Hindlimb muscle (tissue), 1 donor: ENCODE results near the gene UNC80. TPM values are rescaled to one million over a fixed set of nuclear protein-coding genes. Genes with fewer than 3 reads are reported as not detected.

ENCODE experiments used
- DNase-seq: peaks from one replicate; pipeline ENCODE4 v3.0.0-alpha.2; 2013
- polyA plus RNA-seq: library from polyadenylated mRNA; unstranded; fragments of 120-200 nt; gene quantifications from one replicate; pipeline ENCODE4 v1.2.1, GENCODE V29; 2013; ENCODE audit not compliant: insufficient read length

The UNC80 gene
- polyA plus RNA-seq, 1 donor: 2.8 TPM

DNA sequence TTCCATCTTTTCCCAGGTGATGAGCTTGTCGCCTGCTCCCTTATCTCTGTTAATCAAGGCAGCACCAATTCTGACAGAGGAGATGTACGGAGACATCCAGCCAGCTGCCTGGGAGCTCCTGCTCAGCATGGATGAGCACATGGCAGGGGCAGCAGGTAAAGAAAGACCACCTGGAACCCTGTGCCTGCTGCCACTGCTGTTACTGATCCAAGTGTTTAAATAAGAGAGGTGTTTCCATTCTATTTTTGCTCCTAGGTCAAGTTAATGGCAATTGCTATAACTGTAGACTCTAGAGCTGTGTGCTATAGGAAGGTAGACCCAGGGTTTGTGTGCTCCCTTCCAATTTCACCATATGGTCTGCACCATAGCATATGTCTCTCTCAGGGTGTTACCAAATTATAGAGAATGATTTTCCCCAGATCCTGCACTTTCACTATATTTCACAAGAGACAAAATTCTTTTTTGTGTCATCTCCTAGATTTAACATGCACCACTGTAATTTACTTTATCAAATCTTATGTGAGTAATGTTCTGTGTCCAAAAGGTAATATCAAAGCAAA lies 142.2 kb downstream of the UNC80 start:
- no peak for DNase-seq

- DNase-seq: no peak
These were observed 145.6 kb downstream of the UNC80 start for GRCh38 chr2:209917154-209917771.

- no peak for DNase-seq
These were observed 146.6 kb downstream of the UNC80 start for GRCh38 chr2:209918251-209918650.

GRCh38 chr2:209922116-209922515 lies 150.5 kb downstream of the UNC80 start:
- DNase-seq: no peak

DNA sequence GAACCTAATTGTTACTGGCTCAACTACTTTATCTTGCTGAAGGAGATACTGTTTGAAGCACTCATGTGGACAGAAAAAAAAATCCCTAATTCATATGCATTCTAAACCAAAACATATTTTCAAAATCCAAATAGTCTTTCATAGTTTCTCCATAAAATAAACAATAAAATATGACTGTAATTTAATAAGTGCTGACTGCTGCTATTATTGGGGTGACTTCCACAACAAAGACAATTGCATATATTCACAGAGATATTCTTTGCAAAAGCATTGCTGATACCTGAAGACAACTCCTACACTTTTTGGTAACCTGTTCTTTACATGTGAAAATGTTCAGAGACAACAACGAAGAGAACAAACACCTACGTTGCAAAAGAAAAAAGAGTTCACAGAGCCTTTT lies 157.7 kb downstream of the UNC80 start:
- DNase-seq: no peak

GRCh38 chr2:209933499-209934483 lies 162.2 kb downstream of the UNC80 start:
- DNase-seq: peak; percentile 46

DNA sequence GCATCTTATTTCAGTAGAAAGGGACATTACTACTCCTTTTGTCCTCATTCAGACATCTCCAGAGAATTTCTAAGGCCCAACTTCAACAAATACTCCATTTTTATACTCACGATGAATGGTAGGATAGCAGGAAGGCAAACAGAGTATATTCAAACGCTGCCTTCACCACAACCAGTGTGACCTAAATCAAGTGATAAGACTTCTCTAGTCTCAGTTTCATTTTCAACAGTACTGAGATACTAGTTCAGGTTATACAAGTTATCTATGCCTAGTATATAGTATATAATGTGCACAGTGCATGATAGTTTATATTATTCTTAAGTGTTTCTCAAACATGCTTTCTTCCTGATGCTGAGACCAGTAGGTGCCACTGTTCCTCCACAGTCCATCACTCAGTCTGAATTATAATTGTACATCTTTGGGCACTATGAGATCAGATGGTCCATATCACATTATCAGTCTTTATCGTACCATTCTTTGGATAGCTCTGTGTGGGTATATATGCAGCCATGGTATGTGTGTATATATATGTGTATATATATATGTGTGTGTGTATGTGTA lies 164.6 kb downstream of the UNC80 start:
- no peak for DNase-seq

DNA sequence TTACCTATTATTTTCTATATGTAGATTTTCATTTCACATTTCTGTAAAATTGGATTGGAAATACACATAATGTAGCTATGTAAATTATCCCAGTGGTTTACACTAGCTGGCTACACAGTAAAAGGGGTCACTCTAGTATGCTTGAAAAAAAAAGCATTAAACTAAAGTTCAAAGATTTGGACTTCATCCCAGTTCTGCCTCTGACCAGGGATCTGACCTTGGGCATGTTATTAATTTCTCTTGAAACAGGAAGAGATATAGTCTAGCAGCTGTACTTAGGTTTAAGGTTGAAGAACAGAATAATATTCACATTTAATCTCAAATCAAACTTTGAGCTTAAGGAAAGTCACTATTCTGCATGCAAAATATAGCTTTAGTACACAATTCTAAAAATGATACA lies 166.3 kb downstream of the UNC80 start:
- no peak for DNase-seq

- no peak for DNase-seq
These were observed 167.3 kb downstream of the UNC80 start for GRCh38 chr2:209938906-209939305.

DNA sequence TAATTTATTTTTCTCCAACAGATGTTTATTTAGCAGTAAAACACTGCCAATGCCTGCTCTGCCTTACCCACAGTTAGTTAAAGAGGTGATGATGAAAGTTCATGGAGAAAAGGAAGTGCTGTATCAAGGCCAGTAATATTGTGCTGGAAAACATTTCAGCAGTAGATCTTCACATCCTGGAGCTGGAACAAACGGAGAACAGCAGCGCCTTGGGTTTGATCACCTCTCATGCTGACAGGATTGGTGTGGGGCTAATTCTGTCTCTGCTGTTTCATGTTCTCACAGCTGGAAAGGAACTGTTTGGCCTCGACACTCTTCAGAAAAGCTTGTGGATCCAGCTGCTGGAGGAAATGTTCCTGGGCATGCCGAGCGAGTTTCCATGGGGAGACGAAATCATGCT lies 169.3 kb downstream of the UNC80 start:
- no peak for DNase-seq

DNA sequence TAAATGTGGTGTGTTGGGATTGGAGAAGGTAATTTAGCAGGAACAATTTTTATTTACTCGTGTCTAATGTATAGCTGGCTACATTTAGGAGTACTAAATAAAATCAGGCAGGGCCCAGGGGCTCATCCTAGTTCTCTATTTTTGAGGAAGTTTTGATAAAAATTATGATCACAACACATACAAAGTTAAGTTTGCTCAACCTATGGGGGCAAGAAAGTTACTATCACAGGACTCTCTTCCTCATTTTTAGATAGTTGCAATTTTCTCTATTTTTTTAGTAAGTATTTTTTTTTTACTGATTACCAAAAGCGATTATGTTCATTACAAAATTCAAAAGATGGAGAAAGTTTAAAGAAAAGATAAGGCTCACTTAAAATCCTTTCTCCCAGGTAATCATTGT lies 170.8 kb downstream of the UNC80 start:
- no peak for DNase-seq

- peak; percentile 17 for DNase-seq
These were observed 171.4 kb downstream of the UNC80 start for GRCh38 chr2:209942936-209943605.

DNA sequence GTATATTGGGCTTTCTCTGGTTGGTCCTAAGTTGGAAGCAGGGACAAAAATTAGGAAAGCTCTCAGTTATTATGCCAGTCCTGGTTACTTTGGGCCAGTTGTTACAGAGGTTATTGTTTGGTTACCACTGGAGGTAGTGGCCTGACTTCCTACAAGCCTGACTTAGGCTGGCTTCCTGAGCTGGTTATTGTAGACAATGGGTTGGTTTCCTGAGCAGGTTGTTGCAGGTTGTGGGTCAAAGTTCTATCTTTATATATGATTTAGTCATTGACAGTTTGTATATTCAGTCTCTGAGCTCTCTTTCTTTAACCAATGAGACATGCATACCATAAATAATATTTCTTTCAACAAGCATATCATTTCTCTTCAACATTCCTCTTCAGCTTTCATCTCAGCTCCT lies 172.1 kb downstream of the UNC80 start:
- DNase-seq: no peak

DNA sequence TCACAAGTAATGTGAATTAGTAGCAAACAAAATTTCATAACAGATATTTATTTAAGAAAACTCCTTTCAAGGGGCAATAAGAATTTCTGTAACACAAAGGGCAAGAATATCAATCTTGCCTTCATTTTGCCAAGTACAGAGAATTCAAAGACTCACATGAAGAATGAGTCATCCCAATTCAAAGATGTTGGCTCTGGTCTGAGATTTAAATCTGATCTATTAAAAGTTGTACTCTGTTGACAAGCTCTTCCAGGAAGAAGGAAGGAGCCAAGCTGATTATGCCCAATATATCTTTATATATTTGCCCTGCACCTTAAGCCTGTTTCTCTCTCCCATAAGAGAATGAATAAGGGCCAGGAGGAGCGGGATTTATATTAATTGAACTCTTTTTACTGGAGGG lies 174.9 kb downstream of the UNC80 start:
- DNase-seq: no peak

GRCh38 chr2:209956271-209956670 lies 184.6 kb downstream of the UNC80 start:
- DNase-seq: no peak

- DNase-seq: no peak
These were observed 186.4 kb downstream of the UNC80 start for GRCh38 chr2:209958016-209958415.

GRCh38 chr2:209960045-209960444 lies 188.4 kb downstream of the UNC80 start:
- DNase-seq: no peak

DNA sequence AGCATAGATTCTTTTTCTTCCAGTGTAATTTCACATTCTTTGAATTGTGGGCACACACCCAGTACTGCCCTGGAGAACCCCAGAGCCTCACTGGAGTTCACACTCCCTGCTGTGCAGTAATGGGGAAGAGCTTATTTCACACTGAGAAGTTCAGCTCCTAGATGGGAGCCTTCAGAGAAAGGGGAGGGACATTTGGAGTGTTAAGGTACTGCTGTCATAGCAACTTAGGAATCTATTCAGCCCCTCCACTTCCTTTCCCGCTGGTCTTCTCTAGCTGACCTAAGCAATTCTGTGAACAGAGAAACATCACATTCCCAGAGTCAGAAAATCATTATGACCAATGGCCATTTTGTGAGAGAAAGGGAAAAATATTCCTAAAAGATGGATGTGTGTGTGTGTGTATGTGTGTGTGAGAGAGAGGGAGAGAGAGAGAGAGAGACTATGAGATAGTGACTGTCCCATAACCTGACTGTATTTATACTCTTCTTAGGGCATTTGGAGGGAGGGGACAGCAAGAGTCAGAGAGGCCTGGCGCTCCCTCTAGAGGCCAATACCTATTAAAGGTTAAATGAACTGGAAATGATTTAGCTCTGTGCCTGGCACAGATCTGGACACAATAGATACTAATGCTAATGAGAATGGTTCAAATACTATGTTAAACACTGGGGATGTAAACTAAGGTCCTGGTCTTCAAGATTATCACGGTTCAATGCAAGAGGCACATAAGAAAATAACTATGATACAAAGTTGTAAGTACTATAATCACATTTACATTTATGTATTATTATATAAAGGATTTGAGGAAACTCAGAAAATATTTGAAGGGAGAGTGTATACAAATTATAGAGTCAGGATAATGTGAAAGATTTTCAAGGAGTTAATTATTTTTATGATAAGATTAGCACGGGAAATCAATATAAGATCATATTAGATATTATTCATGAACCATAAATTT lies 189.3 kb downstream of the UNC80 start:
- DNase-seq: peak; percentile 48

DNA sequence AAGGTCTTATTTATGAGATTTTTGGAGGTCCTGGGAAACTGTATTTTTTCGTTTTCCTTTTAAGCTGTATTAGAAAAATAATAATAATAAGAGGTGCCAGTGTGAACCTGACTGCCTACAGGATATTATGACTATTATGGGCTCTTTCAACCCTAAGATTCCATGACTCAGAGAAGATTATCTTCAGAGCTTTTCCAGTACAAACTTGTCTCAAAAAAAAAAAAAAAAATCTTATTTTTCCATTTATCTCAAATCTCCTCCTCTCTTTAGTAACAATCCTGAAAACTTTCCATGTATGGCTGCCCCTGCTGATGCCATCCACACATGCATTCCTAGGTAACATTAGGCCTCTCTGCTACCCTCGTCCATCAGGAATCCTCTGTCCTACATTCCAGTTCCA lies 194.1 kb downstream of the UNC80 start:
- DNase-seq: no peak

GRCh38 chr2:209969692-209970091 lies 198.1 kb downstream of the UNC80 start:
- no peak for DNase-seq

DNA sequence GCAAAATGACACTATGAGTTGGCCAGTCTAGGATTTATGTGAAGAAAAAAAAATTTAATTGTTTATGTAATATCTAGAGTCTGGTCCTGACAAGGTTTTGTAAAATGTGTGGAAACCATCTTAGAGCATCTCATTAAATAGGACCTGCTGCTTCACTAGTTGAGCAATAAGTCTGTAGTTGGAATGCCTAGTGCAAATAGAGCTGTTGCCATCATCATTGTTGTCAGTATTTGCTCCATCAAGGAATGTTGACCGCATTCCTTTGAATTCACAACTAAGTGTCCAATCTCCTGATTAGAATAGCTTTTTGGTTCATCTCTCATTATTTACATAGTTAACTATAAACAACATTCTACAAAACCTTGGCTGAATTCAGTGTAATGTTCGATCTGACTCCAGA lies 198.6 kb downstream of the UNC80 start:
- DNase-seq: no peak

DNA sequence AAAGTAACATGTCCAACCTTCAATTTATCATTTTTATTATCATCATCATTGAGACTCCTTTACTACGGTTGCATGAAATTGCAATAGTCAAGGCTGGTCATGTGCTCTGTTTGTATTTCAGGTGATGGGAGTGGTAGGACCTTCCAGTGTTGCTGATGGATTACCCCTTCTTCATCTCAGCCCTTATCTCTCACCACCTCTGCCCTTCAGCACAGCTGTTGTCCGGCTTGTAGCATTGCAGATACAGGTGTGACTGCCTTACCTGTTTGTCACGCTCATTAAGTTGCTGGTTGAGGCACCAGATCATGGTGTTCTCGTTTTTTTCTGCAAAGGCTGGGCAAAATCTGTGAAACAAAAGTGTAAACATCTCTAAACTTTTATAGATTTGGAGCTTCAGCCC lies 199.1 kb downstream of the UNC80 start:
- no peak for DNase-seq
